ENCODE data around the gene CLSTN1. TPM values are rescaled to one million over a fixed set of nuclear protein-coding genes. Genes with fewer than 3 reads are reported as not detected.

CLSTN1 gene
- total RNA-seq, 1 donor from 2014 or later, result 72.3 TPM

DNA sequence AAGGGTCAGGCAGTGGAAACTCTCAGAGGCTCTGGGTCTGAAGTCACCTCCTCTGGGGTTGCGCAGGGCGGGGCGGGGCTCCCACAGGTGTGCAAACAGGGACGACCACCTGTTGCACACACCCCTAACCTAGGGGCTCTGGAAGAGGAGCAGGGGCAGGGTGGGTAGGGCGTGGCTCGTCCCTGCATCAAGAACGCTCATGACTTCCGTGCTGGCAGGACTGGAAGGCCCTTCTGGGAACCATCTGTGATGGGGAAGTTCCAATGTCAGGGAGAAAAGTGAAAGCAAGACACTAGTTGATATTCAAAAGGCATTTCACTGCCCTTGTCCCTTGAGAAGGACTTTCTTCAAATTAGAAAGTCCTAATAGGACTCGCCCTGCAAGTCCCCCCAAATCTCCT, 22.1 kb upstream of the CLSTN1 start:
- H3K4me1 ChIP-seq, result peaks cover 7% of the 10 kb centered on the region
- H3K27me3 ChIP-seq (ENCODE audit: low read depth), result no peaks in the 10 kb centered on the region
- intact Hi-C loops (cut with DNase I), result no loop called here
- ATAC-seq (peak in 1 of 2 donors; percentile 5), DNase-seq (no peak)
- H3K9me3 ChIP-seq, result no peaks in the 10 kb centered on the region
- peaks cover 27% of the 10 kb centered on the region for H3K36me3 ChIP-seq
- no peak overlapping the region for H3K4me3 ChIP-seq
- H3K27ac ChIP-seq, result no peak overlapping the region
- TF ChIP-seq, protein P1, sequence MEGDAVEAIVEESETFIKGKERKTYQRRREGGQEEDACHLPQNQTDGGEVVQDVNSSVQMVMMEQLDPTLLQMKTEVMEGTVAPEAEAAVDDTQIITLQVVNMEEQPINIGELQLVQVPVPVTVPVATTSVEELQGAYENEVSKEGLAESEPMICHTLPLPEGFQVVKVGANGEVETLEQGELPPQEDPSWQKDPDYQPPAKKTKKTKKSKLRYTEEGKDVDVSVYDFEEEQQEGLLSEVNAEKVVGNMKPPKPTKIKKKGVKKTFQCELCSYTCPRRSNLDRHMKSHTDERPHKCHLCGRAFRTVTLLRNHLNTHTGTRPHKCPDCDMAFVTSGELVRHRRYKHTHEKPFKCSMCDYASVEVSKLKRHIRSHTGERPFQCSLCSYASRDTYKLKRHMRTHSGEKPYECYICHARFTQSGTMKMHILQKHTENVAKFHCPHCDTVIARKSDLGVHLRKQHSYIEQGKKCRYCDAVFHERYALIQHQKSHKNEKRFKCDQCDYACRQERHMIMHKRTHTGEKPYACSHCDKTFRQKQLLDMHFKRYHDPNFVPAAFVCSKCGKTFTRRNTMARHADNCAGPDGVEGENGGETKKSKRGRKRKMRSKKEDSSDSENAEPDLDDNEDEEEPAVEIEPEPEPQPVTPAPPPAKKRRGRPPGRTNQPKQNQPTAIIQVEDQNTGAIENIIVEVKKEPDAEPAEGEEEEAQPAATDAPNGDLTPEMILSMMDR (IDR thresholded peaks at IDR 0.05), result no peak

DNA sequence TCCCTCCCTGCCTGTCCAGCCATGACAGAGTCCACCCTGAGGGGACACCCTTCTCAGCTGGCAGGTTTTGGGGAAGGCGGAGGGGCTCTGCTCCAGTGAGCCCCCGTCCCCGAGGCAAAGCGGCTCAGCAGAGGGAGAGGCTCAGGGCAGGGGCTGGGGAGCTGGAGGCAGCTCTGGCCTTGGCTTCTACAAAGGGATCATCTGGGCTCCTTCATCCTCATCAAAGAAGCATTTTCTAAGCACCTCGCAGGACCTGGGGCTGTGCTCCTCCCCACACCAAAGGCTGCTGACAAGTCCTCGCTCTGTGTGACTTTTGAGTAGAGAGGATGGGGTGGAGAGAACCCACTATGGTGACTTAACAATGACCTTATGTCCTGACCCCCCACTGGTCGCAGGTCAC, 21.0 kb upstream of the CLSTN1 start:
- ATAC-seq, result no peak
- Histone ChIP-seq H3K36me3 (peaks cover 16% of the 10 kb centered on the region), H3K27ac (no peak overlapping the region), H3K9me3 (no peaks in the 10 kb centered on the region), H3K4me1 (peaks cover 7% of the 10 kb centered on the region), H3K4me3 (no peak overlapping the region), H3K27me3 (ENCODE audit: low read depth) (no peaks in the 10 kb centered on the region)
- peak; percentile 21 for DNase-seq
- TF ChIP-seq, protein P1 (IDR thresholded peaks at IDR 0.05), result no peak
- intact Hi-C loops (cut with DNase I), result no loop called here

DNA sequence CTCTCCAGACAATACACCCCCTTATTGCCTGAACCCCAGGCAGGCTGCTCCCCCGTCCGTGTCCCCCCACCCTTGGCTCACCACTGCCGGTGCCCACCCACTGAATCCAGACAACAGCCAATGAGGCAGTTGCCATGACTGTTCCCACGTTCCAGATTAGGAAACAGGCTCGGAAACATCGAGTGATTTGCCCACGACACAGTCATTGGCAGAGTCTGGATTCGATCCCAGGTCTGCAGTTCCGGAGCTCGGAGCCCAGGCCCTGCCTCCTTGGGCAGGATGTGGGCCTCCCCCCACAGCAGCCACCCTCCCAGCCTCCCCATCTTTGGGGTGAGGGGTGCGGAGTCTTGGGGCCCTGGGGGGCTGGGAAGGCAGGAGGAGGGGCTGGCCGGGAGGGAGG, 20.3 kb upstream of the CLSTN1 start:
- no peaks in the 10 kb centered on the region for H3K9me3 ChIP-seq
- H3K4me3 ChIP-seq, result no peak overlapping the region
- H3K36me3 ChIP-seq, result peaks cover 9% of the 10 kb centered on the region
- intact Hi-C loops (cut with DNase I), result no loop called here
- H3K27me3 ChIP-seq (ENCODE audit: low read depth), result no peaks in the 10 kb centered on the region
- H3K27ac ChIP-seq, result no peak overlapping the region
- TF ChIP-seq, protein P1 (IDR thresholded peaks at IDR 0.05), result no peak
- peaks cover 7% of the 10 kb centered on the region for H3K4me1 ChIP-seq
- DNase-seq (peak; percentile 28), ATAC-seq (no peak)

DNA sequence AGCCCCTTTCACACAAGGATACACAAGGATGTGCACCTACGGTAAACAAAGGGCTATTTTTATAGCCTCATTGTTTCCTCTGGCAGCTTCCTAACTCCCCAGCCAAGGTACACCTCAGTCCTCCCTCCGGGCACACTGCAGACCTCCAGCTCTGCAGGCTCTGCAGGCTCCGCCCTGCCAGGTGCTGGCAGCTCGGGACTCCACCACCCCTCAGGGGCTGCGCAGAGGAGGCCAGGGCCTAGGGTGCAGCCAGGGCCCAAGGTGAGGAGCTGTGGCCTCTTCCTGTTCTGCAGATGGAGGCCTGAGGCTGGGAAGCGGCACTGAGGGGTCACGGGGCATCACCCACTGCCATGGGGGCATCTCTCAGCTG, 19.8 kb upstream of the CLSTN1 start:
- peaks cover 7% of the 10 kb centered on the region for H3K4me1 ChIP-seq
- H3K27me3 ChIP-seq (ENCODE audit: low read depth), result no peaks in the 10 kb centered on the region
- ATAC-seq, result peak in 1 of 2 donors; percentile 22
- H3K27ac ChIP-seq, result no peak overlapping the region
- no peak overlapping the region for H3K4me3 ChIP-seq
- H3K9me3 ChIP-seq, result no peaks in the 10 kb centered on the region
- peak; percentile 46 for DNase-seq
- H3K36me3 ChIP-seq, result peaks cover 4% of the 10 kb centered on the region
- TF ChIP-seq, protein P1 (IDR thresholded peaks at IDR 0.05), result no peak
- intact Hi-C loops (cut with DNase I), result no loop called here

DNA sequence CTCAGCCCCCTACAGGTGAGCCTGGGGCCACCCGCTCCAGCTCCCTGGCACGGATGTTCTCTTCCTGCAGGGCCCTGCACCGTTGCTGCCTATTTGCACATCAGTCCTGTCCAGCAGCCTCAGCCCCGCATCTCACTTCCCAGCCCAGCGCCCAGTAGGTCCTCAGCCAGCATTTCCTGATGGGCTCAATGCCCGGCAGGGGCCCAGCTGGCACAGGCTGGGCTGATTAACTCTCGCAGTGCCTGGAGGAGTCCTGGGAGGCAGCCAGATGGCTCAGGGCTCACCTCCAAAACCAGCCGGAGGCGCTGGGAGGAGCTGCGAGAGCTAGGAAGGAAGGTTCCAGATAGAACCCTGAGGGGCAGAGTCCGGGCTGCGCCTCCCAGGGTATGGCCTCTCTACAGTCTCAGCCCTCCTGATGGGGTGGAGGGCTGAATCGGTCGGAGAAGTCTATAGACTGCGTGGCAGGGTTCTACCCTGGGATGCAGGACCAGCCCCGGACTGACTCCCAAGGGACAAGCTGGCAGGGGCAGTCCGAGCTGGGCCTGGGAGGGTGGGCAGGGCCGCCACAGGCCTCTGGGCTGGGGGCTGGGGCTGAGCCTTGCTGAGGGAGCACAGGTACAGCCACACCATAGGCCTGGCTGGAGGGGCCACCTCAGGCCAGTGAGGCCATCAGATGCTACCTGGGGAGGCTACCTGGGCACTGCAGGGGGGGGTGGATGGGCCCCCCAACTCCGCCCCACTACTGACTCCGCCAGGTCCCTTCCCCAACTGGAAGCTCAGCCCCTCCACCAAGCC, 19.2 kb upstream of the CLSTN1 start:
- H3K9me3 ChIP-seq, result no peaks in the 10 kb centered on the region
- intact Hi-C loops (cut with DNase I), result no loop called here
- peak in 1 of 2 donors; percentile 22 for ATAC-seq
- no peaks in the 10 kb centered on the region for H3K27me3 ChIP-seq (ENCODE audit: low read depth)
- TF ChIP-seq, protein P1 (IDR thresholded peaks at IDR 0.05), result no peak
- DNase-seq, result peak; percentile 43
- peaks cover 7% of the 10 kb centered on the region for H3K4me1 ChIP-seq
- no peak overlapping the region for H3K4me3 ChIP-seq
- no peaks in the 10 kb centered on the region for H3K36me3 ChIP-seq
- H3K27ac ChIP-seq, result no peak overlapping the region

All from lower lobe of right lung (tissue), 2 donors.